KOPT-K1 (cell line): ENCODE results near the gene NDUFAF3.
A peak's percentile ranks its signal among the peaks of the same experiment; 100 is the strongest.

Experiments used
- H3K27ac ChIP-seq: fragments of 200-600 bp; sonication (generic); 2 replicates; pipeline ENCODE4 v1.5.1; 2016; ENCODE audit warnings: antibody characterized with exemption, mild to moderate bottlenecking, low read depth, low read length; ENCODE audit not compliant: poor library complexity, severe bottlenecking
- H3K36me3 ChIP-seq: fragments of 200-600 bp; sonication (generic); 2 replicates; pipeline ENCODE4 v1.5.1; 2017; ENCODE audit warnings: antibody characterized with exemption, mild to moderate bottlenecking, low read length, moderate library complexity; ENCODE audit not compliant: insufficient read depth
- H3K9me3 ChIP-seq: fragments of 200-600 bp; sonication (generic); 2 replicates; pipeline ENCODE4 v1.5.1; 2017; ENCODE audit warnings: antibody characterized with exemption, low read length, mild to moderate bottlenecking; ENCODE audit not compliant: insufficient read depth, poor library complexity, severe bottlenecking

NDUFAF3 gene

GRCh38 chr3:49021813-49022687 lies at the start of gene NDUFAF3:
Gene NDUFAF3 (plus strand): TSS chr3:49022121. CDS start chr3:49022145, 24 bp downstream.
- H3K27ac ChIP-seq, result peak within 1 kb of the TSS; percentile 98
- H3K36me3 ChIP-seq, result peaks cover 42% of the 10 kb centered on the region
- H3K9me3 ChIP-seq, result no peaks in the 10 kb centered on the region

GRCh38 chr3:48974076-48974864 lies 47.7 kb upstream of the NDUFAF3 start:
- peaks cover 99% of the 10 kb centered on the region for H3K36me3 ChIP-seq

GRCh38 chr3:48979451-48979850 lies 42.5 kb upstream of the NDUFAF3 start:
- Histone ChIP-seq H3K9me3 (no peaks in the 10 kb centered on the region), H3K27ac (no peak overlapping the region), H3K36me3 (peaks cover 100% of the 10 kb centered on the region)

More at GRCh38 chr3:48974076-48974864, 47.7 kb upstream of the NDUFAF3 start:
- no peaks in the 10 kb centered on the region for H3K9me3 ChIP-seq
- H3K27ac ChIP-seq, result no peak overlapping the region

DNA sequence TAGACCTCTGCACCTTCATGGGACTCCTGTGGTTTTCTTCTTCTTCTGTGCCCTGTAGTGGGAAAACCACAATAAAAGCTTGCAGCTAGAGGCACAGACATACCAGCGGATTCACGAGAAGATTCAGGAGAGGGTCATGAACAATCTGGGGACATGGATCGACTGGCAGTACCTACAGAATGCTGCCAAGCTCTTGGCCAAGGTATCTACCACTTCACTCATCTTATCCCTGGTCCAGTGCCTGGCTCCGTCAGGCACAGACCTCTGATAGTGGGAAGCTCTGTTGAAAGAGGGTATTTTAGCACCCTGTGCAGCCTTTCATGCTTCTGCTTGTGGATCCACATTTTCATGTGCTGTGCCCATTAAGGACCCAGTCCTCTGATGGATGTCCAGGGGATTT lies 41.6 kb upstream of the NDUFAF3 start:
- H3K36me3 ChIP-seq, result peaks cover 100% of the 10 kb centered on the region
- H3K27ac ChIP-seq, result no peak overlapping the region
- H3K9me3 ChIP-seq, result no peaks in the 10 kb centered on the region

GRCh38 chr3:48982016-48982415 lies 39.9 kb upstream of the NDUFAF3 start:
- Histone ChIP-seq H3K36me3 (peaks cover 99% of the 10 kb centered on the region), H3K27ac (no peak overlapping the region), H3K9me3 (no peaks in the 10 kb centered on the region)

- no peaks in the 10 kb centered on the region for H3K9me3 ChIP-seq
- H3K36me3 ChIP-seq, result peaks cover 92% of the 10 kb centered on the region
- H3K27ac ChIP-seq, result no peak overlapping the region
Measured at GRCh38 chr3:48982686-48983085, 39.2 kb upstream of the NDUFAF3 start.

- Histone ChIP-seq H3K36me3 (peaks cover 88% of the 10 kb centered on the region), H3K27ac (no peak overlapping the region), H3K9me3 (no peaks in the 10 kb centered on the region)
Measured at GRCh38 chr3:48983096-48983495, 38.8 kb upstream of the NDUFAF3 start.

- Histone ChIP-seq H3K36me3 (peaks cover 72% of the 10 kb centered on the region), H3K27ac (no peak overlapping the region), H3K9me3 (no peaks in the 10 kb centered on the region)
Measured at GRCh38 chr3:48984663-48985062, 37.3 kb upstream of the NDUFAF3 start.

- H3K27ac ChIP-seq, result no peak overlapping the region
- no peaks in the 10 kb centered on the region for H3K9me3 ChIP-seq
- H3K36me3 ChIP-seq, result peaks cover 60% of the 10 kb centered on the region
Measured at GRCh38 chr3:48985831-48986376, 36.0 kb upstream of the NDUFAF3 start.

GRCh38 chr3:48989126-48989795 lies 32.7 kb upstream of the NDUFAF3 start:
- Histone ChIP-seq H3K36me3 (peaks cover 26% of the 10 kb centered on the region), H3K9me3 (no peaks in the 10 kb centered on the region), H3K27ac (peak overlapping the region; percentile 35)

DNA sequence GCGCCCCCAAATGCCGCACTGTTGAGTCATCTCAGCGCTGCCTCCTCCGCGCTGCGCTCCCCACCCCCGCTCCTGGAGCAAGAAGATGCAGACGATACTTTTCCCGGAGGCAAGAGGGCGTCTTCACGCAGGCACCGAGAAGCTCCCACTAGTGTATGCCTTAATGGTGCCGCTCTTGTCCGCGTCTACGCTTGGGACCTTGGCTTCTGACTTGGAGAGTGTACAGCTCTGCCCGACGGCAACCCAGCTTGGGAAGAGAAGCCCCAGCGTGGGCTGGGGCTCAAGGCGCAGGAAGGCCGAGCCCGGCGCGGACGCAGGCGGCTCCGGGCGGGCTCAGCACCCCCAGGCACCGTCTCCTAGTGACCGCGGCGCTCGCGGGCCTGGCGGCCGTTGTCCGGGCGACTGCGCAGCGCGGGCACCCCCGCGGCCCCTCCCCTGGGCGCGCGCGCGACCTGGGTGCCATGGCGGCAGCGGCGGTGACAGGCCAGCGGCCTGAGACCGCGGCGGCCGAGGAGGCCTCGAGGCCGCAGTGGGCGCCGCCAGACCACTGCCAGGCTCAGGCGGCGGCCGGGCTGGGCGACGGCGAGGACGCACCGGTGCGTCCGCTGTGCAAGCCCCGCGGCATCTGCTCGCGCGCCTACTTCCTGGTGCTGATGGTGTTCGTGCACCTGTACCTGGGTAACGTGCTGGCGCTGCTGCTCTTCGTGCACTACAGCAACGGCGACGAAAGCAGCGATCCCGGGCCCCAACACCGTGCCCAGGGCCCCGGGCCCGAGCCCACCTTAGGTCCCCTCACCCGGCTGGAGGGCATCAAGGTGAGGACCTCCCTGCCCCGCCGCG lies 31.9 kb upstream of the NDUFAF3 start, which contains the start of gene P4HTM:
Gene P4HTM, plus strand, starts transcription at position 446 of the 840 bp plus-strand sequence. Its CDS starts 16 bp downstream, at position 462.
- peak within 1 kb of the TSS; percentile 35 for H3K27ac ChIP-seq
- no peaks in the 10 kb centered on the region for H3K9me3 ChIP-seq

DNA sequence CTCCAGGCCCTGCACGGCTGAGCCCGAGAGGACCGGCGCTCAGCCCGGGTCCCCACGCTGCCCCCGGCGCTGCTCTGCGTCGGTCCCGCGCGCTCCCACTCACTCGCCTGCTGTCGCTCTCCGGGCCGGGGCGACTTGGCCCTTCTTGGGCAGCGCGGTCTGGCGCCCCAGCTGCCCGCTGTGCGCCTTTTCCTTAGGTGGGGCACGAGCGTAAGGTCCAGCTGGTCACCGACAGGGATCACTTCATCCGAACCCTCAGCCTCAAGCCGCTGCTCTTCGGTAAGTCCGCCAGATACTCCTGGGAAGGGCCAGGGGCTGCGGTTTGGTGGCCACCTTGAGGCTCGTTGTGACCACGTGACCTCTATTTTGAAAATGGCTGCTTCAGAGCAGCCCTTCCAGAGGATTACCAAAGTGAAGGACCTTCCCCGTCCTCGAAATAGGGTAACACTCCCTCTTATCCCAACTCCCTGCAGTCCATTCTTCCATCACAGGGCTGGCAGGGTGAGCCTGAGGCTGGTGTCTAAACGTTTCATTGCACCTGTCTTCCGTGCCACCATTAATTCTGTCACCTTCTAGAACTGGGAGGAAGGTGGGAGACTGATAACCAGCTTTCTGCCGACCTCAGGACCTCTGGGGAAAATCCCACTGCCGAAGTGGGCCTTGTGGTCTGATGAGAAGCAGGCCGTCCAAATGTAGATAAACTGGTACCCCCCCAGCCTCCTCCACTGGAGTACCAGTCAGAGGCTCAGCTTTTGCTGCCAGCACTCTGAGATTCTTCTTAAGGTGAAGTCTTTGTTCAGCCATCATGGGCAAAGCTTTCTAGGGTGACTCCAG lies 31.1 kb upstream of the NDUFAF3 start:
- Histone ChIP-seq H3K27ac (no peak overlapping the region), H3K36me3 (peaks cover 11% of the 10 kb centered on the region), H3K9me3 (no peaks in the 10 kb centered on the region)

More for the DNA sequence above, 31.9 kb upstream of the NDUFAF3 start, which contains the start of gene P4HTM:
- peaks cover 19% of the 10 kb centered on the region for H3K36me3 ChIP-seq

DNA sequence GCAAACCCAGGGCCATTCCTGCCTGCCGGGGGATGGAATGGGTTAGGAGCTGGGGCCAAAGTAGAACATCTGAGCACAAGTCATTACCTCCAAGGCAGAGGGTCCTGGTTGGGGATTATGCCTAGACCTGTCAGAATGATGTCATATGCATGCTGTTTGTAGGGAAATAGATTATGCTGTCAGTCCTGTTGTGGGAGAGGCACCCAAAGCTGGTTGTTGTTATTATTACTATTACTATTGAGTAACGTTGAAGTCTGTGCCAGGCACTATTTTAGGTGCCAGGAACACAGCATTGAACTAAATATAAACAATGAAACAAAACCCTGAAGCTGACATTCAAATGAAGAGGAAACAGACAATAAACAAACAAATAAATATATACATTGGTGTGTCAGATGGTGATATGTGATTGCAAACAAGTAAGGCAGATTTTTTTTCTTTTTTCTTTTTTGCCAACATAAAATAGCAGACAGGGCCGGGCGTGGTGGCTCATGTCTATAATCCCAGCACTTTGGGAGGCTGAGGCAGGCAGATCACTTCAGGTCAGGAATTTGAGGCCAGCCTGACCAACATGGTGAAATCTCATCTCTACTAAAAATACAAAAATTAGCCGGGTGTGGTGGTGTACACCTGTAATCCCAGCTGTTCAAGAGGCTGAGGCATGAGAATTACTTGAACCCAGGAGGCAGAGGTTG lies 29.9 kb upstream of the NDUFAF3 start:
- Histone ChIP-seq H3K27ac (no peak overlapping the region), H3K9me3 (no peaks in the 10 kb centered on the region), H3K36me3 (no peaks in the 10 kb centered on the region)
